ENCODE measurements around the gene PRDM13.

DNA sequence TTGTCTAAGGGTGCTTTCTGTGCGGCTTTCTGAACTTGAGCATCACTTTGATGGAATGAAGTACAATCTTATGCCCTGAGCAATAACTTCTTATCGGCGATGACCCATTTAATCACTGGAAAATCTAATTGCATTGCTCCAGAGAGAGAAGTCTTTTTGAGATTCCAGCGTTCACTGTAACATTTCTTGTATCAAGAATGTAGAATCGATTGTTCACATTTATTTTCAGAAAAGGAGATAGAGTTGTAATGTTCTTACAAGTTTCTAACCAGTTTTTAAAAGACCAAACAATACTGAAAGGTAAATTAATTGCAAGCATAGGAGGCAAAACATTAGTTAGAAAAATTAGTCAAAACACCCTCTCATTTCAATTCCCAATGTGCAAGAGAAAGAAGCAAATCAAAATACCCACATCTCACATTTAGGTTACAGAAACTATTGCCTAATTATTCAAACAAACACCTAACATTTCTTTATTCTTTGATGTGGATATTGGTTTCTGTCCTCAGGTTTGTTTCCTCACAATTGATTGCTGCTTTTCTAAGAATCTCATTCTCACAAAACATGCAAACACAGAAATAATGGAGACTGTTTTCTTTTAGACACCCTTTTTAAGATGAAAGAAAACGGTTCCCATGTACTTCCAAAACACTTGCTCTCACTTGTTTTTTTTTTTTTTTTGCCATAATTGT lies 14.8 kb upstream of the PRDM13 start:
- no peak for TF ChIP-seq KDM1A (IDR thresholded peaks at IDR 0.05; ENCODE audit: borderline replicate concordance)
- no peak for TF ChIP-seq EGR1 (IDR thresholded peaks at IDR 0.05; ENCODE audit: borderline replicate concordance in 1 of 2, low read depth in 2 of 2, low read length in 2 of 2)
- TF ChIP-seq SPI1 (IDR thresholded peaks at IDR 0.05; ENCODE audit: borderline replicate concordance, insufficient read depth, low read depth, low read length) = no peak
- TF ChIP-seq YY1 (IDR thresholded peaks at IDR 0.05; ENCODE audit: low read depth, low read length) = no peak
- no peak for TF ChIP-seq EP300 (IDR thresholded peaks at IDR 0.05; ENCODE audit: borderline replicate concordance in 1 of 2, control insufficient read depth in 1 of 2, low read depth in 2 of 2, low read length in 2 of 2)
- no peak for TF ChIP-seq POLR2AphosphoS5 (IDR thresholded peaks at IDR 0.05; ENCODE audit: low read length)

Measured in GM12878 (cell line).